GM12878 (cell line): ENCODE data around the gene KIRREL3. TPM values are rescaled to one million over a fixed set of nuclear protein-coding genes. Genes with fewer than 3 reads are reported as not detected.

Experiments used
- ATAC-seq: fragments of 200-7000 bp; cut with Tn5 transposase; 3 replicates; pipeline ENCODE4 v1.9.1; 2020; ENCODE audit warnings: mild to moderate bottlenecking, moderate library complexity
- BruUV-seq: library from RNA; stranded (reverse); fragments of 400-500 nt; replicated peaks from 2 replicates; lab custom pipeline; 2021; lab: Mats Ljungman, UMichigan
- CTCF ChIA-PET: fragments of 300-600 bp; sonication (Branson Sonifier 250); formaldehyde crosslinking; extraction: SDS; loops from one replicate; lab custom pipeline; 2021; ENCODE audit warnings: inconsistent platforms; lab: Yijun Ruan, JAX
- POLR2A ChIA-PET: fragments of 350-600 bp; formaldehyde crosslinking; extraction: SDS; loops from one replicate; lab custom pipeline; 2021; ENCODE audit warnings: inconsistent platforms; lab: Charles Lee
- RAD21 ChIA-PET: fragments of 300-600 bp; sonication (Branson Sonifier 250); formaldehyde crosslinking; loops from one replicate; lab custom pipeline; 2023; ENCODE audit warnings: antibody characterized with exemption; ENCODE audit not compliant: unreplicated experiment; lab: Charles Lee
- SMC1A ChIA-PET: fragments of 300-600 bp; sonication (Branson Sonifier 250); formaldehyde crosslinking; loops from one replicate; lab custom pipeline; 2023; ENCODE audit not compliant: unreplicated experiment, uncharacterized antibody; lab: Charles Lee
- DNase-seq: peaks from one replicate; pipeline ENCODE4 v3.0.0-alpha.2; 2011; ENCODE audit warnings: low read depth, low spot score
- FAIRE-seq: peaks from 3 replicates; lab custom pipeline; 2011; peaks lifted over from hg19 to GRCh38; lab: Jason Lieb, UNC
- H2AFZ ChIP-seq: 2 replicates; pipeline ENCODE4 v1.6.0; 2011; ENCODE audit warnings: low read depth, low read length, control low read depth; ENCODE audit not compliant: control insufficient read depth
- H3K27ac ChIP-seq: 2 replicates; pipeline ENCODE4 v1.5.1; 2011; ENCODE audit warnings: control low read depth; ENCODE audit not compliant: control insufficient read depth, insufficient read depth
- H3K27me3 ChIP-seq, 2 experiments: replicated peaks in 1 of 2; 2 replicates each; pipeline versions ENCODE4 v1.6.0 to v1.6.1; 2011; ENCODE audit warnings: low read length in 1 of 2; ENCODE audit not compliant: control insufficient read depth in 2 of 2, insufficient read depth in 2 of 2
- H3K36me3 ChIP-seq, 2 experiments: 2 replicates each; pipeline ENCODE4 v1.5.1; 2011; ENCODE audit warnings: low read length in 1 of 2; ENCODE audit not compliant: control insufficient read depth in 2 of 2, insufficient read depth in 2 of 2
- H3K4me1 ChIP-seq: 2 replicates; pipeline ENCODE4 v1.6.1; 2011; ENCODE audit warnings: mild to moderate bottlenecking, low read length, moderate library complexity, mixed read lengths; ENCODE audit not compliant: control insufficient read depth, insufficient read depth
- H3K4me2 ChIP-seq: 2 replicates; pipeline ENCODE4 v1.6.0; 2011; ENCODE audit warnings: control low read depth; ENCODE audit not compliant: control insufficient read depth, insufficient read depth
- H3K4me3 ChIP-seq: fragments of 200-600 bp; sonication (generic); 2 replicates; pipeline ENCODE4 v1.5.1; 2016
- H3K79me2 ChIP-seq: 2 replicates; pipeline ENCODE4 v1.6.0; 2011; ENCODE audit warnings: low read length; ENCODE audit not compliant: control insufficient read depth, insufficient read depth
- H3K9ac ChIP-seq: 2 replicates; pipeline ENCODE4 v1.8.0; 2011; ENCODE audit warnings: low read length, control low read depth, mixed read lengths; ENCODE audit not compliant: control insufficient read depth, insufficient read depth
- H3K9me3 ChIP-seq: replicated peaks from 3 replicates; pipeline ENCODE4 v1.5.1; 2011; ENCODE audit warnings: mild to moderate bottlenecking, low read length; ENCODE audit not compliant: control insufficient read depth, insufficient read depth
- H4K20me1 ChIP-seq: 2 replicates; pipeline ENCODE4 v1.6.0; 2011; ENCODE audit not compliant: control insufficient read depth, insufficient read depth
- NR2C1 ChIP-seq: fragments of 450-650 bp; IDR thresholded peaks from 2 replicates; pipeline ENCODE4 v1.6.1; 2017; ENCODE audit warnings: antibody characterized with exemption, mild to moderate bottlenecking, moderate library complexity
- RELA ChIP-seq: fragments of 450-650 bp; IDR thresholded peaks from 2 replicates; pipeline ENCODE4 v1.8.0; 2014; ENCODE audit warnings: borderline replicate concordance; ENCODE audit not compliant: partially characterized antibody
- SIN3A ChIP-seq: IDR thresholded peaks from 2 replicates; pipeline ENCODE4 v1.6.1; 2012; ENCODE audit warnings: low read depth, low read length, improper control_type of control experiment
- SMAD1 ChIP-seq: fragments of 450-650 bp; IDR thresholded peaks from 2 replicates; pipeline ENCODE4 v1.6.1; 2018; ENCODE audit warnings: mild to moderate bottlenecking, low read depth; ENCODE audit not compliant: partially characterized antibody
- SMC3 ChIP-seq: IDR thresholded peaks from 2 replicates; pipeline ENCODE4 v1.6.1; 2011; ENCODE audit warnings: low read length, improper control_type of control experiment, borderline replicate concordance
- SREBF1 ChIP-seq: IDR thresholded peaks from 2 replicates; pipeline ENCODE4 v1.6.1; 2012; ENCODE audit warnings: mild to moderate bottlenecking, low read length
- WGBS: methylation state at CpG from one replicate; pipeline ENCODE4 v1.1.6; 2016; ENCODE audit warnings: low lambda C conversion rate; ENCODE audit not compliant: insufficient replicate concordance, insufficient coverage; ENCODE audit errors: missing lambda C conversion rate; 5-methylcytosine and 5-hydroxymethylcytosine counted together
- in situ Hi-C: fragments of 300-500 bp; cut with MboI; formaldehyde crosslinking; loops from 9 replicates; pipeline ENCODE4 v1.14.3; 2018; ENCODE audit warnings: mixed read lengths
- intact Hi-C: fragments of 100-400 bp; cut with micrococcal nuclease; formaldehyde crosslinking; loops from one replicate; pipeline ENCODE4 v1.14.2; 2022; ENCODE audit not compliant: unreplicated experiment
- polyA plus RNA-seq, 11 experiments: library from polyadenylated mRNA; depleted of rRNA in 4 of 11; unstranded in 6 of 11; stranded (reverse) in 5 of 11; fragments of >200 nt; fragmentation: Nextera tagmentation in 4 of 11; fragmentation: Illumina TruSeq in 1 of 11; extraction: Ambion mirVana in 4 of 11; extraction: Trizol in 1 of 11; gene quantifications; 1 replicate in 1 of 11; 2 replicates in 10 of 11; pipeline versions ENCODE4 v1.2.1 to v1.2.3, GENCODE V29; 2011 to 2016; ENCODE audit warnings: inconsistent platforms in 2 of 11, missing spikeins in 2 of 11, low read depth in 1 of 11
- total RNA-seq, 4 experiments: library from RNA; depleted of rRNA in 3 of 4; stranded (reverse); fragments of >200 nt in 3 of 4; fragmentation: Illumina TruSeq in 1 of 4; extraction: Trizol in 1 of 4; gene quantifications; 2 replicates each; pipeline versions ENCODE4 v1.2.1 to v1.2.3, GENCODE V29; 2013 to 2021
- TF ChIP-seq, protein P1 (sequence below): IDR thresholded peaks from 2 replicates; pipeline ENCODE4 v1.6.1; 2011; ENCODE audit warnings: low read depth, mild to moderate bottlenecking, low read length, moderate library complexity, borderline replicate concordance; ENCODE audit errors: extremely low read depth
- TF ChIP-seq, protein P2 (sequence below): fragments of 450-650 bp; IDR thresholded peaks from 2 replicates; pipeline ENCODE4 v1.6.1; 2017; ENCODE audit warnings: mild to moderate bottlenecking, low read depth, inconsistent platforms; ENCODE audit not compliant: poor library complexity, severe bottlenecking

Gene KIRREL3
- total and polyA plus RNA-seq, 10 of the 15 experiments (the other 5 are each of a cell fraction or from before 2014, with no cell fraction given), result under 0.01 TPM; not detected in 9

DNA sequence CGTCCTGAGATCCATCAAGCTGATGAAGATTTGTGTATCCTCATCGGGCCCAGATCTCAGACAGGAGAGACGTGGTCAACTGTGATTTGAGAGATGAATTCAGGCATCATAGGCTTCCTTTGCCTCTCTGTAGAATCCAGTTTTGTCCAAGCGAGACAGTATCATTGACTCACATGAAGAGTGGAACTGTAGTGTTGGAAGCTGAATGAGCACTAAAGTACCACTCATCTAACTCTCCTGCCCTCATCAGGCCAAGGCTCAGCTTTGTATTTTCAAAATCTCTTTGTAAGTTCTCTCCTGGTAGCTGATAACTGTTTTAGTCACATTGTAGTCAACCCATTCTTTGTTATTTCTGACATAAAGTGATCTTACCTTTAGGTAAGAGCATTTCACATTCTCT, 85.1 kb downstream of the KIRREL3 start:
- ChIA-PET POLR2A (no interaction called here), RAD21 (no interaction called here), SMC1A (no interaction called here), CTCF (no interaction called here)
- no peak for TF ChIP-seq SMAD1
- TF ChIP-seq SIN3A, result no peak
- TF ChIP-seq SMC3, result no peak
- no peak for TF ChIP-seq SREBF1
- no peak for TF ChIP-seq NR2C1
- TF ChIP-seq, protein P1, sequence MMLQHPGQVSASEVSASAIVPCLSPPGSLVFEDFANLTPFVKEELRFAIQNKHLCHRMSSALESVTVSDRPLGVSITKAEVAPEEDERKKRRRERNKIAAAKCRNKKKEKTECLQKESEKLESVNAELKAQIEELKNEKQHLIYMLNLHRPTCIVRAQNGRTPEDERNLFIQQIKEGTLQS, result no peak
- TF ChIP-seq RELA, result no peak
- TF ChIP-seq, protein P2, sequence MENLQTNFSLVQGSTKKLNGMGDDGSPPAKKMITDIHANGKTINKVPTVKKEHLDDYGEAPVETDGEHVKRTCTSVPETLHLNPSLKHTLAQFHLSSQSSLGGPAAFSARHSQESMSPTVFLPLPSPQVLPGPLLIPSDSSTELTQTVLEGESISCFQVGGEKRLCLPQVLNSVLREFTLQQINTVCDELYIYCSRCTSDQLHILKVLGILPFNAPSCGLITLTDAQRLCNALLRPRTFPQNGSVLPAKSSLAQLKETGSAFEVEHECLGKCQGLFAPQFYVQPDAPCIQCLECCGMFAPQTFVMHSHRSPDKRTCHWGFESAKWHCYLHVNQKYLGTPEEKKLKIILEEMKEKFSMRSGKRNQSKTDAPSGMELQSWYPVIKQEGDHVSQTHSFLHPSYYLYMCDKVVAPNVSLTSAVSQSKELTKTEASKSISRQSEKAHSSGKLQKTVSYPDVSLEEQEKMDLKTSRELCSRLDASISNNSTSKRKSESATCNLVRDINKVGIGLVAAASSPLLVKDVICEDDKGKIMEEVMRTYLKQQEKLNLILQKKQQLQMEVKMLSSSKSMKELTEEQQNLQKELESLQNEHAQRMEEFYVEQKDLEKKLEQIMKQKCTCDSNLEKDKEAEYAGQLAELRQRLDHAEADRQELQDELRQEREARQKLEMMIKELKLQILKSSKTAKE, result no peak
- Histone ChIP-seq H2AFZ (no peak overlapping the region), H3K36me3 (no peaks in the 10 kb centered on the region), H4K20me1 (no peaks in the 10 kb centered on the region), H3K27me3 (no peaks in the 10 kb centered on the region; a peak in 1 of 4 replicates), H3K4me1 (peaks cover 5% of the 10 kb centered on the region; the same call in 1 of the 2 replicates), H3K9ac (no peak overlapping the region), H3K79me2 (no peaks in the 10 kb centered on the region), H3K9me3 (no peaks in the 10 kb centered on the region), H3K4me3 (no peak overlapping the region), H3K27ac (no peak overlapping the region), H3K4me2 (no peak overlapping the region)
- no TSS peak for BruUV-seq
- no peak for DNase-seq
- intact Hi-C loops, result no loop called here
- 19% methylated on average over 4 of the region's 4 CpGs for WGBS
- FAIRE-seq, result no peak
- ATAC-seq, result no peak
- in situ Hi-C loops, result no loop called here
